Gastrocnemius medialis (tissue), 4 donors: Measurements from ENCODE around the gene NTMT1.

ENCODE experiments used
- POLR2A ChIP-seq, 2 donors: fragments of 450-650 bp; IDR thresholded peaks; one replicate each; pipeline ENCODE4 v1.6.1; 2017; ENCODE audit warnings: antibody characterized with exemption in 2 of 2, mild to moderate bottlenecking in 2 of 2, moderate library complexity in 2 of 2
- TF ChIP-seq, protein P1 (sequence below), 5 experiments: fragments of 450-650 bp in 3 of 5; fragments of 200-600 bp in 2 of 5; sonication (generic) in 2 of 5; IDR thresholded peaks in 4 of 5; conservative IDR thresholded peaks in 1 of 5; 1 replicate in 4 of 5; 2 replicates in 1 of 5; pipeline ENCODE4 v1.5.1; 2016 to 2019; ENCODE audit warnings: antibody characterized with exemption in 5 of 5, mild to moderate bottlenecking in 3 of 5, moderate library complexity in 3 of 5

DNA sequence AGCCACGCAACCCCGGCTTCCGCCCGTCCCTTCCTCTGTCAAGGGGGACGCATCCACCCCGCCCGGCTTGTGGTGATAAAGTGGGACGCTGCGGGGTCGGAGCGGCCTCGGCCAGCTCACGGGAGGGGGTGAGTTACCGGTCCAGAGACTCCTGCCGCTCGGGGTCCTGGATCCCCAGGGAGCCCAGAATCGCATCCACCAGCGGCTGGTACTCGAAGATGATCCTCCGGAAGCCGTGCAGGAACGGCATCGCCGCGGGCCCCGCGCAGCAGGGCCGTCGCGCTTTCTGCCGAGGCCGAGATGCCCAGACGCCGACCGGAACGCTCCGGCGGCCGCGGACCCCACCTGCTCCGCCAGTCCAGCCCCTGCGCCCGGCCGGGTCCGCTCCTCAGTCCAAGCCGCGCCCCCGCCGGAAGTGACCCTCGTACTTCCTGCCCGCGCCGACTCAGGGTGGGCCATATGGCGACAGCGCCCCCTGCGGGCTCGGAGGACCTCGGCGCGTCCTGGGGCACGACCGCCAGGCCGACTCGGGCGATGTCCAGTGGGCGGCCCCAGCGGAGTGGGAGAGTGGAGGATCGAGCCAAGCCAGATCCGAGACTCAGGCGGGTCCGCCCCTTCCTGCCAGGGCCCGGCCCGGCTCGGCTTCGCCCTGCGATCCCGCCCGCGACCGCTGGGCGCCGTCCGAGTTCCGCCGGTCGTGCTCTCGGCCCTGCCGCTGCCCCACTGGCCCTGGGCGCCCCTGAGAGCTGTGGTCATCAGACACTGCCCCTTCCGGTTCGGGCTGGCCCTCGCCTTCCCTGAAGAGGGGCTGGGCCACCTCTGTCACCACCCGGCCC is 16.0 kb downstream of the NTMT1 start, which contains the start of gene ASB6:
- TF ChIP-seq, protein P1, sequence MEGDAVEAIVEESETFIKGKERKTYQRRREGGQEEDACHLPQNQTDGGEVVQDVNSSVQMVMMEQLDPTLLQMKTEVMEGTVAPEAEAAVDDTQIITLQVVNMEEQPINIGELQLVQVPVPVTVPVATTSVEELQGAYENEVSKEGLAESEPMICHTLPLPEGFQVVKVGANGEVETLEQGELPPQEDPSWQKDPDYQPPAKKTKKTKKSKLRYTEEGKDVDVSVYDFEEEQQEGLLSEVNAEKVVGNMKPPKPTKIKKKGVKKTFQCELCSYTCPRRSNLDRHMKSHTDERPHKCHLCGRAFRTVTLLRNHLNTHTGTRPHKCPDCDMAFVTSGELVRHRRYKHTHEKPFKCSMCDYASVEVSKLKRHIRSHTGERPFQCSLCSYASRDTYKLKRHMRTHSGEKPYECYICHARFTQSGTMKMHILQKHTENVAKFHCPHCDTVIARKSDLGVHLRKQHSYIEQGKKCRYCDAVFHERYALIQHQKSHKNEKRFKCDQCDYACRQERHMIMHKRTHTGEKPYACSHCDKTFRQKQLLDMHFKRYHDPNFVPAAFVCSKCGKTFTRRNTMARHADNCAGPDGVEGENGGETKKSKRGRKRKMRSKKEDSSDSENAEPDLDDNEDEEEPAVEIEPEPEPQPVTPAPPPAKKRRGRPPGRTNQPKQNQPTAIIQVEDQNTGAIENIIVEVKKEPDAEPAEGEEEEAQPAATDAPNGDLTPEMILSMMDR (IDR thresholded peaks at IDR 0.05 in 4 of 5, conservative IDR thresholded peaks at IDR 0.05 in 1 of 5), result peak; percentile 95 to 100 (median 100)
- TF ChIP-seq POLR2A (IDR thresholded peaks at IDR 0.05), result peak; percentile 38 to 71
